VCaP (cell line): ENCODE measurements around the gene IRS1.

Source experiments
- H3K27ac ChIP-seq: fragments of 450-650 bp; 2 replicates; pipeline ENCODE4 v1.5.1; 2017
- TF ChIP-seq, protein P1 (sequence below): fragments of 450-650 bp; conservative IDR thresholded peaks from 2 replicates; pipeline ENCODE4 v1.5.1; 2017; ENCODE audit warnings: mild to moderate bottlenecking, moderate library complexity

The IRS1 gene

DNA sequence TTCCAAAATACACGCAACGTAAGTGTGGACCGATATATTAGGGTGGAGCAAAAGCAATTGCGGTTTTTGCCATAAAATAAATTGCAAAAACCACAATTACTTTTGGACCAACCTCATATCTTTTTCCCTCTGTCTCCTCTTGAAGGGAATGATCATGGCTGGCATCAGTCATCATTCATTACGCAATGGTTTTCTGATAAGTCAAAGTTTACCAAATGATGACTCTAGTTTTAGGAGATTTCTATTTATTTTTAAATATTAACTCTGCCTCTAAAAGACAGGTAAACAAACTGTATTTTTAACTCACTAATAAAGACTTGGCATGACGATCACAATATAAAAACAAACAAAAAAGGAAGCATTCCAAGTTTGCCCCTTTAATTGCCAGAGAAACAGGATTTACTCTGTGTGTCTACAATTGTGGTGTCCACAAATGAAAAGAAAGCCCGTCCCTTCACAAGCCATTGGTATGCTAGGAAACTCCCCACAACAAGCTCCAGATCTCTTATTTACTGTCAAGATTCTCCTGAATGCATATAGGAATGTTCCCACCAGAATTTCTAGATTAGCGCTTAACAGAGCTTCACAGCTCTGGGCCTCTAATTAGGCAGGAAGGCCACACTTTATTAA, 61.3 kb downstream of the IRS1 start:
- TF ChIP-seq, protein P1, sequence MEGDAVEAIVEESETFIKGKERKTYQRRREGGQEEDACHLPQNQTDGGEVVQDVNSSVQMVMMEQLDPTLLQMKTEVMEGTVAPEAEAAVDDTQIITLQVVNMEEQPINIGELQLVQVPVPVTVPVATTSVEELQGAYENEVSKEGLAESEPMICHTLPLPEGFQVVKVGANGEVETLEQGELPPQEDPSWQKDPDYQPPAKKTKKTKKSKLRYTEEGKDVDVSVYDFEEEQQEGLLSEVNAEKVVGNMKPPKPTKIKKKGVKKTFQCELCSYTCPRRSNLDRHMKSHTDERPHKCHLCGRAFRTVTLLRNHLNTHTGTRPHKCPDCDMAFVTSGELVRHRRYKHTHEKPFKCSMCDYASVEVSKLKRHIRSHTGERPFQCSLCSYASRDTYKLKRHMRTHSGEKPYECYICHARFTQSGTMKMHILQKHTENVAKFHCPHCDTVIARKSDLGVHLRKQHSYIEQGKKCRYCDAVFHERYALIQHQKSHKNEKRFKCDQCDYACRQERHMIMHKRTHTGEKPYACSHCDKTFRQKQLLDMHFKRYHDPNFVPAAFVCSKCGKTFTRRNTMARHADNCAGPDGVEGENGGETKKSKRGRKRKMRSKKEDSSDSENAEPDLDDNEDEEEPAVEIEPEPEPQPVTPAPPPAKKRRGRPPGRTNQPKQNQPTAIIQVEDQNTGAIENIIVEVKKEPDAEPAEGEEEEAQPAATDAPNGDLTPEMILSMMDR, result no peak
- peak overlapping the region; percentile 92 for H3K27ac ChIP-seq

DNA sequence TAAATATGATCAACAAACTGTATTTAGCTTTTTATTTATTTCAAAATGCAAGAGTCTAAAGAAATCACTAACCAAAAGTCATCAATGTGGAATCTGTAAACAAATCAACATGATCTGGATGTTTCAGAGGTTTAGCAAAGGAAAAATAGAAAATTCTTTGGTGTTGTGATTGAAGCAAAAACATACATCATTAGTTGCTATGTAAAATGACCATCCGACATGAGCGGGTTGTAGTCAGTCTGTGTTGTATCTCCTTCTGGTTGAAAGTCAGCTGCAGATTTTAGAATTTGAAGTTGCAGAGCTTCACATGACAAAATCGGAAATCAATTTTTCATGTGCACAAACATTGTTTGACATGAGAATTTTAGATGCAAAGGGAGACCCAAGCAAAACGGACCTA, 63.2 kb downstream of the IRS1 start:
- TF ChIP-seq, protein P1, result no peak

DNA sequence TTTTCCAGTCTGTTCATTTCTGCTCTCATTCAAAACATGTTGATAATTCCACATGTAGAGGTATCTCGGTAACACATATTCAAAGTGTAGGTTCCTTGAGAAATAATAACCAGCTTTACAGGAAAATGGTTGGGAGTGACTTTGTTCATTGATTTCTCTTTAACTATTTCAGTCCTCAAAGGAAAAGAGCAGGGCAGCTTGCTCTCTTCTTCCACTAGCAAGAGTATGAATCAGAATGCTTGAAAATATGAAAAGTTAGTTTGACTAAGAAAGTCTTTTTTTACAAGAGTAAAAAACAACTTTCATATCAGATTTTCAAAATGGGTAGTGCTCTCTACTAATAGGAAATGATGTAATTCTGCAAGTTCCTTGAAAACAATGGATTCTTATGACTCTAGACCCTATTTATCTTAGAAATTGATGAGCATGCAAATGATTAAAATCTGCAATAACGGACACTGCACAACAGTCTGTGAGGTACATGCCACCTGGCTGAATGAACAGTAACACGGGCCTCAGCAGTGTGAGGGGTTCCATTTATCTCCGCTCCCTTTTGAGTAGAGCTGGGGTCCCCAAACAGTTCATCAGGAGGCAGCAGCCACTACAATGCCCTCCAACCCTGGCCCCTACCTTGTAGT, 65.6 kb downstream of the IRS1 start:
- peak overlapping the region; percentile 43; the same call in 1 of the 2 replicates for H3K27ac ChIP-seq
- TF ChIP-seq, protein P1, result no peak

More for the DNA sequence above, 63.2 kb downstream of the IRS1 start:
- peak overlapping the region; percentile 43; the same call in 1 of the 2 replicates for H3K27ac ChIP-seq

DNA sequence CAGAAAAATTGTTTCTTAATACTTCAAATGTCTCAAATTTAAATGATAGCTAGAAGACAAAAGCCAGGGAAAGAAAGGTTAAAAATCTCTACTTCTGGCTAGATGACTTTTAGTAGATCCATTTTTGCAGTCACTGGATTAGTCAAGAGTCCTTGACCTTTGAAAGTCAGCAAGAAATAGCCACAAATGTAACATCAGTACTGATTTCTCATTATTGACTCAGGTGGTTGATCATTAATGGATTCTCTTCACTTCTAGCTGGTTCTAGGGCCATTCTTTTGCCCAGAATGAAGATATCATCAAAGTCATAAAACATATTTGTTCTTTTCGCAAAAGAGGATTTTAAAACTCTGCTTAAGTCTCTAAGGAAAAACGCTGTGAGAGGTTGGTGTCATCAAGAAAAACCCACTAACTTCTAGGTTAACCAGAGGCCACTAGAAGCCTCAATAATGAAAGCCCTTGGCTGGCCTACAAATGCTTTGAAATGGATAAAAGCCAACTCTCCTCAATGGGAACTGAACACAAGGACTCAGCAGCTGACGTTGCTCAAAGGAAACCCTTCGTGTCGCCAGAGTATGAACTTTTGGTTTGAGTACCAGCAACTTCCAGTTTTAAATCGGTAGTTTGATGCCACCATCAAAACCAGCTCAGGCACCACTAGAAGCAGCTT, 66.3 kb downstream of the IRS1 start:
- H3K27ac ChIP-seq, result peak overlapping the region; percentile 43; the same call in 1 of the 2 replicates
- TF ChIP-seq, protein P1, result no peak

DNA sequence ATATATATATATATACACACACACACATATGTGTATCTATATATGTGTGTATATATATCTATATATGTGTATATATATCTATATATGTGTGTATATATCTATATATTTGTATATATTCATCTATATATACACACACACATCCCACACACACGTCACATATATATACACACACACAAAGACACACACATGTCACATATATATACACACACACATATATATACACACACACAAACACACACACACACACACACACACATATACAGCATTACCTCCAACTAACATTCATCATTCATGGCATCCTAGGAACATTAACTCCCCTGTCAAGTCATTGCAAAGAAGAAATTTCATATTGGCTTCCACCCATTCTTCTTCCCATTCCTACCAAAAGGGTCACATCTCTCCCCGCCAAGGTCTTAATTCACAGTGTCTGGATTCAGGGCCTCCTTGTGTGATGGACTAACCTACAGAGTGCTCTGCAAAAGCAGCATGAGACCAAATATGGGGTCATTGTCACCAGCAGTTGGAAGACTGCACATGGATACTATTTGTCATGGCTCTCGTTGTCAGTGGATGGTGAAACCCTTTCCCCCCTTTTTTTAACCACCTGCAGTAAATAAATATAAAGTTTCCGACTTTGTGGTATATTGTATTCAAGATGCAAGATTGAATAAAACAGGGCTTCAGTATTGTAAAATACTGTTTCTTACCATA, 67.0 kb downstream of the IRS1 start:
- TF ChIP-seq, protein P1, result no peak

DNA sequence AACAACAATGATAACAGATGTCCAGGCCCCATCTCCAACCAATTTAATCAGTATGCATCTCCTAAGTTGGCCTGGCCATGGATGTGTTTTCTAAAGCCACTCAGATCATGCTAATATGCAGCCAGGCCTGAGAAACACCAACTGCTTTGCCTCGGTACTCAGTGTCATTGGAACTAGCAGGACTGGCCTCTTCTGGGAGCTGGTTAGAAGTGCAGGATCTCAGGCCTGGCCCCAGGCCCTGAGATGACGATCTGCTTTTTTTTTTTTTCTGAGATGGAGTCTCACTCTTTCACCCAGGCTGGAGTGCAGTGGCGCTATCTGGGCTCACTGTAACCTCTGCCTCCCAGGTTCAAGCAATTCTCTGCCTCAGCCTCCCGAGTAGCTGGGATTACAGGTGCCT, 69.1 kb downstream of the IRS1 start:
- TF ChIP-seq, protein P1, result no peak
- H3K27ac ChIP-seq, result no peak overlapping the region

More for the DNA sequence above, 67.0 kb downstream of the IRS1 start:
- peak overlapping the region; percentile 43; the same call in 1 of the 2 replicates for H3K27ac ChIP-seq

DNA sequence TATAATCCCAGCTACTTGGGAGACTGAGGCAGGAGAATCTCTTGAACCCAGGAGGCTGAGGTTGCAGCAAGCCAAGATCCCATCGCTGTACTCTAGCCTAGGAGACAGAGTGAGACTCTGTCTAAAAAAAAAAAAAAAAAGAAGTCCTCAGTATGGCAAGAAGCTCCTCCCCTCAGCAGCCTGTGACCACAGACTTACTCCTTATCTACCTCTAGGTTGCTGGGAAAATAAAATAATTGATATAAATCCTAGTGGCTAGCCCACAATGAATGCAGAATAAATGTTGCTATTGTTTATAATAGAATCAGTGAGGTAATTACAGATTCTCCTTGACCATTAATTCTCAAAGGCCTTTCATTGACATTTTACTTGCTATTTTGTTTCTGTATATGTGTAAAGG, 70.6 kb downstream of the IRS1 start:
- TF ChIP-seq, protein P1, result no peak
- no peak overlapping the region for H3K27ac ChIP-seq
